Measurements from ENCODE around the gene REPIN1. TPM values are rescaled to one million over a fixed set of nuclear protein-coding genes. Genes with fewer than 3 reads are reported as not detected.

Gene REPIN1
- total RNA-seq, 1 donor from 2014 or later: 146 TPM

DNA sequence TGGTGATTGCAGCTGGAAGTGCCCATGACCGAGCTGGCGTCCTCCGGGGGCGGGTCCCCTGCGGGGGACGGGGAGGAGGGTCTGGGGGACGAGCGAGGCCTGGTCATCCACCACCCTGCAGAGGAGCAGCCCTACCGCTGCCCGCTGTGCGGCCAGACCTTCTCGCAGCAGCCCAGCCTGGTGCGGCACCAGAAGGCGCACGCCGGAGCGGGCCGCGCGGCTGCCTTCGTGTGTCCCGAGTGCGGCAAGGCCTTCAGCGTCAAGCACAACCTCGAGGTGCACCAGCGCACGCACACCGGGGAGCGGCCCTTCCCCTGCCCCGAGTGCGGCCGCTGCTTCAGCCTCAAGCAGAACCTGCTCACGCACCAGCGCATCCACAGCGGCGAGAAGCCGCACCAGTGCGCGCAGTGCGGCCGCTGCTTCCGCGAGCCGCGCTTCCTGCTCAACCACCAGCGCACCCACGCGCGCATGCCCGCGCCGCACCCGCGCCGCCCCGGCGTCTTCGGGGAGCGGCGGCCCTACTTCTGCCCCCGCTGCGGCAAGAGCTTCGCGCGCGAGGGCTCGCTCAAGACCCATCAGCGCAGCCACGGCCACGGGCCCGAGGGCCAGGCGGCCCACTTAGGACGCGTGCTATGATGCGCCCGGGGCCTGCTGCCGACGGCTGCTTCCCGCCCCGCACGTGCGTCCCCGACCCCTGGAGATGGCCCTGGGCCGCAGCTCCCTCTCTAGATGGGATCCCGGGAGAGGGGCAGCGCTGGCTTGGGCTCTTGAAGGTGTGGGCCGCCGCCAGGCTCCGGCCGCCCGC lies 39.2 kb downstream of the REPIN1 start:
- TF ChIP-seq, protein P1, sequence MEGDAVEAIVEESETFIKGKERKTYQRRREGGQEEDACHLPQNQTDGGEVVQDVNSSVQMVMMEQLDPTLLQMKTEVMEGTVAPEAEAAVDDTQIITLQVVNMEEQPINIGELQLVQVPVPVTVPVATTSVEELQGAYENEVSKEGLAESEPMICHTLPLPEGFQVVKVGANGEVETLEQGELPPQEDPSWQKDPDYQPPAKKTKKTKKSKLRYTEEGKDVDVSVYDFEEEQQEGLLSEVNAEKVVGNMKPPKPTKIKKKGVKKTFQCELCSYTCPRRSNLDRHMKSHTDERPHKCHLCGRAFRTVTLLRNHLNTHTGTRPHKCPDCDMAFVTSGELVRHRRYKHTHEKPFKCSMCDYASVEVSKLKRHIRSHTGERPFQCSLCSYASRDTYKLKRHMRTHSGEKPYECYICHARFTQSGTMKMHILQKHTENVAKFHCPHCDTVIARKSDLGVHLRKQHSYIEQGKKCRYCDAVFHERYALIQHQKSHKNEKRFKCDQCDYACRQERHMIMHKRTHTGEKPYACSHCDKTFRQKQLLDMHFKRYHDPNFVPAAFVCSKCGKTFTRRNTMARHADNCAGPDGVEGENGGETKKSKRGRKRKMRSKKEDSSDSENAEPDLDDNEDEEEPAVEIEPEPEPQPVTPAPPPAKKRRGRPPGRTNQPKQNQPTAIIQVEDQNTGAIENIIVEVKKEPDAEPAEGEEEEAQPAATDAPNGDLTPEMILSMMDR (IDR thresholded peaks at IDR 0.05; ENCODE audit: partially characterized antibody, unreplicated experiment): no peak
- Mint-ChIP-seq H3K4me1 (ENCODE audit: low read depth, unreplicated experiment) (peaks cover 44% of the 10 kb centered on the region), H3K4me3 (ENCODE audit: unreplicated experiment) (no peak overlapping the region), H3K27ac (ENCODE audit: unreplicated experiment) (no peak overlapping the region), H3K27me3 (ENCODE audit: unreplicated experiment) (peaks cover 9% of the 10 kb centered on the region), H3K9me3 (ENCODE audit: unreplicated experiment) (peaks cover 15% of the 10 kb centered on the region), H3K36me3 (ENCODE audit: unreplicated experiment) (peaks cover 3% of the 10 kb centered on the region)
- DNase-seq: no peak

DNA sequence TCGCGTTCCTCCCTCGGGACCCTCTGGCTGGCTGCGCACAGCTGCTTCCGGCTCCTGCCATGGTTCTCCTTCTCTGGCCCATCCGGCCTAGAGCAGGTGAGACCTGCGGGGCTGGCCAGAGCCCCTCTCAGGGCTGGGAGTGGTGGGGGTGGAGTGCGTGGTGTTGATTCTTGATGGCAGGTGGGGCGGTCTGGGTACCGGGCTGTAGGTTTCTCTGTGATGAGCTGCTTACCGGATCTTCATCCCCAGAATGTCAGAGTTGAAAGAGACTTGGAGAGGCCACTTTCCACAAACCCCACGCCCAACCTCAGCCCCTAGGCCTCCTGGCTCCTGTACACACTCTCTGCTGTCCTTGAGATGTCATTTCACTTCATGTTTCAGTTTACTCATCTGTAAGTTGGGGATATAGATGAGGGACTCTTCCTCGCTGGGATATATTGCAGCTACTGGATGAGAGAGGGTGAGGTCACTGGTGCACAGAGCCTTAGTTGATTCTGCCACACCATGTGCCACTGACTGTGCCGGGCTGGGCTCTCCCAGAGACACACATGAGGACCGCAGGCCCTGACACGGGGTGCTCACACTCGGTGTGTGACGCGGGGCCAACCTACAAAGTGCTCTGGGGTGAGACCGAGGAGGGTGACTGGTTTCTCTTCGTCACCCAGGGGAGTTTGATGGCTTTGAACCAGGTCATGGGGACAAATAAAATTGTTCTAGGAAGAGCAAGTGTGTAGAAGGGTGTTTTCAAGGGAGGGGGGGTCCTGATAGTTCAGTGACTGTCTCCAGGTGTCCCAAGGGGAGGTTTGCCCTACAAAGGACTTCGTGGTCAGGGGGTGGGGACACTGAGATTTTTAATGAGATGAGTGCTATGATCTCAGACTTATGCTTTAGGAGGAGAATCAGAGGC lies 40.0 kb downstream of the REPIN1 start:
- peaks cover 3% of the 10 kb centered on the region for H3K36me3 Mint-ChIP-seq (ENCODE audit: unreplicated experiment)
- peak overlapping the region; percentile 32 for H3K4me3 Mint-ChIP-seq (ENCODE audit: unreplicated experiment)
- H3K27me3 Mint-ChIP-seq (ENCODE audit: unreplicated experiment): peaks cover 14% of the 10 kb centered on the region
- H3K4me1 Mint-ChIP-seq (ENCODE audit: low read depth, unreplicated experiment): peaks cover 44% of the 10 kb centered on the region
- peaks cover 20% of the 10 kb centered on the region for H3K9me3 Mint-ChIP-seq (ENCODE audit: unreplicated experiment)
- H3K27ac Mint-ChIP-seq (ENCODE audit: unreplicated experiment): no peak overlapping the region
- DNase-seq: no peak
- TF ChIP-seq, protein P1 (IDR thresholded peaks at IDR 0.05; ENCODE audit: partially characterized antibody, unreplicated experiment): no peak

DNA sequence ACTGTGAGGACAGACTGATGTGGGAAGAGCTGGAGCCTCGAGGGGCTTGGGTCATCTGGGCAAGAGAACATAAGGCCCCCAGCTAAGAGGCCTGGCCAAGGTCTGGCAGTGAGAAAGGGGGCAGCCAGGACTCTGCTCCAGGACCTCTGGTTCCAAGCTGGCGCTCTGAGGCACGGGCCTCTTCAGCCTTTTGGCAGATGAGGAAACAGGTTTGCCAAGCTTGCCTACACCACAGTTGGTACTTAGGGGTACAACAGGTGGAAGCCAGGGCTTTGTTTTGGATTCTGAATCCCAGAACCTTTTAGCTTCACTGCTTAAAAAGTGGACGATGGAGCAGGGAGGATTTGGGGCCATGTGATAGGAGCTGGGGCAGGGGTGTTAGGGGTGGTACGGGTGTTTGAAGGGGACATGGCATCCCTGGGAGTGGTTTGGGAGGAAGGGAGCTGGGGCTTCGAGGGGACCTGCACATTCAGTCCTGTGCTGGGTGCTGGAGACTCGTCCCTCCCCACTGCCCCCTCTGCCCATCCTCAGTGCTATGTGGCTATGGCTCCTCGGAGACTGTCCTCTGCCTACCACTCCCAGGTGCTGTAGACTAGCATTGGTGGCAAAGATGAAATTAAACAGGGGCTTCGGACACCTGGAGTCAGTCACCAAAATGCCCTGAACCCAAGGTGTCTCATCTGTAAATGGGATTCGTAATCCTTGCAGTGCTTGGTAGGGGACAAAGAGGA lies 40.8 kb downstream of the REPIN1 start:
- H3K4me3 Mint-ChIP-seq (ENCODE audit: unreplicated experiment): no peak overlapping the region
- peaks cover 3% of the 10 kb centered on the region for H3K36me3 Mint-ChIP-seq (ENCODE audit: unreplicated experiment)
- no peak for DNase-seq
- no peak overlapping the region for H3K27ac Mint-ChIP-seq (ENCODE audit: unreplicated experiment)
- H3K9me3 Mint-ChIP-seq (ENCODE audit: unreplicated experiment): peaks cover 20% of the 10 kb centered on the region
- peaks cover 15% of the 10 kb centered on the region for H3K27me3 Mint-ChIP-seq (ENCODE audit: unreplicated experiment)
- H3K4me1 Mint-ChIP-seq (ENCODE audit: low read depth, unreplicated experiment): peaks cover 39% of the 10 kb centered on the region
- TF ChIP-seq, protein P1 (IDR thresholded peaks at IDR 0.05; ENCODE audit: partially characterized antibody, unreplicated experiment): no peak

- Mint-ChIP-seq H3K36me3 (ENCODE audit: unreplicated experiment) (peaks cover 3% of the 10 kb centered on the region), H3K27ac (ENCODE audit: unreplicated experiment) (no peak overlapping the region), H3K9me3 (ENCODE audit: unreplicated experiment) (peaks cover 18% of the 10 kb centered on the region), H3K4me3 (ENCODE audit: unreplicated experiment) (no peak overlapping the region), H3K27me3 (ENCODE audit: unreplicated experiment) (peaks cover 15% of the 10 kb centered on the region), H3K4me1 (ENCODE audit: low read depth, unreplicated experiment) (peaks cover 37% of the 10 kb centered on the region)
- TF ChIP-seq, protein P1 (IDR thresholded peaks at IDR 0.05; ENCODE audit: partially characterized antibody, unreplicated experiment): no peak
- DNase-seq: no peak
Observed at GRCh38 chr7:150410131-150410530, 41.5 kb downstream of the REPIN1 start.

All from glutamatergic neuron (in vitro differentiated cells).